Measurements from ENCODE around the gene TNNI2.
A peak's percentile ranks its signal among the peaks of the same experiment; 100 is the strongest.

Gene TNNI2

DNA sequence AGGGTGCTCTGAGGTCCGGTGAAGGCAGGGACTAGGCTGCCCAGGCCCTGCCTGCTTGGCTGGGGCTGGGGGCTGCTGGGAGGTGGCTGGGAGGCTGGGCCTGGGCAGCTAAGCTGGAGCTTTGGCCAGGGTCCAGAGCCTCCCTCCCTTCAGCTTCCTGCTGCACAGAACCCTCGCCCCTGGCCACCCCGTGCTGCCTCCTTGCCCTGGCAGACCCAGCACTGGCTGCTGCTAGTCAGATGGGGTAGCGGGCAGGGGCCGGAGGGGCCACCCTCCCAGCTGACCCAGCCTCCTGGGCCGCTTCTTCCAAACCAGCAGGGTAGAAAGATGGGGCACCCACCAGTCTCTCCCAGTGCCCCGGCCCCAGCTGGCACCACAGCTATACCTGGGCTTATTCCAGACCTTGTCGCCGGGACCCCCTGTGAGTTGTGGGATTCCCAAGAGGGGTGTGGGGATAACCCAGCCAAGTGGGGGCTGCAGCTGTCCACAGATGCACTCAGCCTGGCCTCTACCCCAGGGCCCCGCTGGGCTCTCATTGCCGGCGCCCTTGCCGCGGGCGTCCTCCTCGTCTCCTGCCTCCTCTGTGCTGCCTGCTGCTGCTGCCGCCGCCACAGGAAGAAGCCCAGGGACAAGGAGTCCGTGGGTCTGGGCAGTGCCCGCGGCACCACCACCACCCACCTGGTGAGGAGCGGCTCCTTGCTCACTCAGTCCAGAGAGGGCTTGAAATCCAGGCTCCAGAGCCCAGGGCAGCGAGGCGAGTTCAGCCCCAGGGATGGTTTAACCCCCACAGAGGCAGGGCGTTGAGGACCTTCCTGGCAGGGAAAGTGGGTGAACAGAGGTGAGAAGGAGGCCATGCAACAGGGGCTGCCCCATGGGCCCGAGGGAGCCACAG, 3.8 kb upstream of the TNNI2 start, which contains the start of gene SYT8:
Gene SYT8, plus strand, starts transcription at position 212 of the 892 bp plus-strand sequence. Its CDS starts 116 bp downstream, at position 328.
- no peak for DNase-seq (ENCODE audit: low spot score)

DNA sequence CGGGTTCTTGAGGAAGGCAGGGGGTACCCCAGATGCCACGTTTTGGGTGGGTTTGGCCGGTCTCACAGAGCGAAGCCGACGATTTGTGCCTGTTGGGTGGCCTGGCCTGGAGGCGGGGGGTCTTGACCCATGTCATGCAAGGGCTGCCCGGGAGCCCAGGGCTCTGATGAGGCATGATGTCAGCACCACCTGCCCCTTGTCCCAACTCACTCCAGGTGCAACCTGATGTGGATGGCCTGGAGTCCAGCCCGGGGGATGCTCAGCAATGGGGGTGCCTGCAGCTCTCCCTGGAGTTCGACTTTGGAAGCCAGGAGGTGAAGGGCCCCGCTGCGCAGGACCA, 3.1 kb upstream of the TNNI2 start:
- no peak for DNase-seq (ENCODE audit: low spot score)

DNA sequence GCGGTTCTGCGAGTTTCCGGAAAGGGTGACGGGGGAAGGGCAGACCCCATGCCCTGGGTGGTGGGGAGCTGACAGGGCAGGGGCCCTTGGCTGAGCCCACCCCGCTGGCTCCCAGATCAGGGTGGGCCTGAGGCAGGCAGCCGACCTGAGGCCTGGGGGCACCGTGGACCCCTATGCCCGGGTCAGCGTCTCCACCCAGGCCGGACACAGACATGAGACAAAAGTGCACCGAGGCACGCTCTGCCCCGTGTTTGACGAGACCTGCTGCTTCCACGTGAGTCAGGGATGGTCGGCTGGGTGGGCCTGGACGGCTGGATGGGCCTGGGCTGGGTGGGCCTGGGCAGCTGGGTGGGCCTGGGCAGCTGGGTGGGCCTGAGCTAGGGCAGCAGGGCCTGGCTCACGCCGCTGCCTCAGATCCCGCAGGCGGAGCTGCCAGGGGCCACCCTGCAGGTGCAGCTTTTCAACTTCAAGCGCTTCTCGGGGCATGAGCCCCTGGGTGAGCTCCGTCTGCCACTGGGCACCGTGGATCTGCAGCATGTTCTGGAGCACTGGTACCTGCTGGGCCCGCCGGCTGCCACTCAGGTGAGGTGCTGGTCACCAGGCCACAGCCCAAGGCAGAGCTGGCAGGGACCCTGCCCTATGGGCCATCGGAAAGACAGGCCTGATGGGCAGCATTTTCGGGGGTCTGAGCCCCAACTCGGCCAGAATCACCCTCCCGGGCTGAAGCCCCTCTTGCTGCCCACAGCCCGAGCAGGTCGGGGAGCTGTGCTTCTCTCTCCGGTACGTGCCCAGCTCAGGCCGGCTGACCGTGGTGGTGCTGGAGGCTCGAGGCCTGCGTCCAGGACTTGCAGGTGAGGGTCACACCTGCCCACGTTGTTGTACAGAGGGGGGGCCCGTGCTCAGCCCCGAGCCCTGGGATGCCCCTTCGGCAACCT, 2.5 kb upstream of the TNNI2 start:
- DNase-seq (ENCODE audit: low spot score): no peak

DNA sequence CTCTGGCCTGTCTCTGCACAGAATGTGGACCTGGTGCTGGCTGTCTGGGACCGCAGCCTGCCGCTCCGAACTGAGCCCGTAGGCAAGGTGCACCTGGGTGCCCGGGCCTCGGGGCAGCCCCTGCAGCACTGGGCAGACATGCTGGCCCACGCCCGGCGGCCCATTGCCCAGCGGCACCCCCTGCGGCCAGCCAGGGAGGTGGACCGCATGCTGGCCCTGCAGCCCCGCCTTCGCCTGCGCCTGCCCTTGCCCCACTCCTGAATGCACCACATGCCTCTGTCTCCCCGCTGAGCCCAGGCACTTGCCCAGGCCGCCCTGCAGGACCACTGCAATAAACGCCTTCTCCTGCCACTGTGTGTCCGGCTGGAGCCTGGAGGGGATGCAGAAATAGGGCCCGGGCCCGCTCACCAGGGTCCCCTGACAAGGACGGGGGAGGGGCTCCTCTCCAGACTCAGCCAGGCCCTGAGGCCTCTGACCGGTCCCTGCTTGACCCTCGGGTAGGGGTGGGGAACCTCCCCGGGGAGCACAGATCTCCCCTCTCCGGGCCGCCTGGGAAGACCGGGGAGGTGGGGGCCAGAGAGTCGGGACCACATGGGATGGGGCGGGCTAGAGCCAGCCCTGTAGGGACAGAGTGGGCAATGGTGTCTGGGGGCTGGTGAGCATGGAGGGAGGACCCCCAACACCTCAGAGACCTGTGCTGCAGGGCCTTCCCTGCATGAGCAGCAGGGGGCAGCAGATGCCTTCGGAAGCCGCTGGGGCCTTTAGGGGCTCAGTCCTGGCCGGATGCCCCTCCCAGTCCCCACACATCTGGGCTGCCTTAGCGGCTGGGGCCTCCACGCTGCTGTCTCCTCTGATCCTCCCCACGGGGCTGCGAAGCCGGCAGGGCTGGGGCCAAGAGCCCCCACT, 1.4 kb upstream of the TNNI2 start:
- DNase-seq (ENCODE audit: low spot score): peak; percentile 27

DNA sequence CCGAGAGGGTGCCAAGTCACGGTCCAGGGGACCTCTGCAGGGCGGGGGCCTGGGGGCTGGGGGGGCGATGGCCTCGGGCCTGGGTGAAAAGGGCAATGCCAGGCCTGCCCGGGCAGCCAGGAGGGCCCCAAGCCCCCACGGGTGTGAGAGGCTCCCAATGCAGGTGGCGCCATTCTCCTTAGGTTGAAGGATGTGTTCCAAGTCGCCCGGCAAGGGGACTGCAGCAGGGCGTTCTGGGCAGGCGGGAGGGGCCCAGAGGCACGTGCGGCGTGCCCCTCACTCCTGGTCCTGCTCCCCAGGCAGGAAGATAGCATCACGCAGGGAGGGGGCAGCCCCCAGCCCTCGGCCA, 730 bp upstream of the TNNI2 start:
- no peak for DNase-seq (ENCODE audit: low spot score)

DNA sequence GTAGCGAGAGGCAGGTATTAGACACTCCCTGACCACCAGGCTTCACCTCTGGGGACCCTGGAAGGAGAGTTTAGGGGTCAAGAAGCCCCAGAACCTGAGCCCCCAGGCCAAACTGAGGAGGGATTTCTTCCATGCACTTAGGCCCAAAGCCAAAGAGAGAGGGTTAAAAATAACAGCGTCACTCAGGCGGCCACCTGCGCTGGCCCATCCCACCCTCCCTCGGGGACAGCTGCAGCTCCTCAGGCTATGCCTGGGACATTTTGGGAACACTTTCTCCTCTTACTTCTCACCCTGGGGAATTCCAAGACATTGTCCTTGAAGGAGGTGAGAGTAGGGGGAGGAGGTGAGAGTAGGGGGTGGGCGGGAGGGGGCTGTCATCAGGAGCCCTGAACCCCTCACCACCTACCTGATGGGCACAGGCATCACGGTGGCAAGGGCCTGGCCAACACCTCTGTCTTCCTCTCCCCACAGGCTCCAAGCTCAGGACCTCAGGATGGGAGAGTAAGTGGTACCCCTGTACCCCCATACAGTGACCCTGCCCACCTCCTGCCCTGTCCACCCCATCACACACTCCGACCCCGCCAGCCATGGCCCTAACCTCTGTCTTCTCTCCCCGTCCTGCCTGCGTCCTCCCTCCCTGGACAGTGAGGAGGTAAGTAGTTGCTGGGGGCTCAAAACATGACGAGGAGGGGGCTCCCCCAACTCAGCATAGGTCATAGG, 583 bp downstream of the TNNI2 start:
- no peak for DNase-seq (ENCODE audit: low spot score)

DNA sequence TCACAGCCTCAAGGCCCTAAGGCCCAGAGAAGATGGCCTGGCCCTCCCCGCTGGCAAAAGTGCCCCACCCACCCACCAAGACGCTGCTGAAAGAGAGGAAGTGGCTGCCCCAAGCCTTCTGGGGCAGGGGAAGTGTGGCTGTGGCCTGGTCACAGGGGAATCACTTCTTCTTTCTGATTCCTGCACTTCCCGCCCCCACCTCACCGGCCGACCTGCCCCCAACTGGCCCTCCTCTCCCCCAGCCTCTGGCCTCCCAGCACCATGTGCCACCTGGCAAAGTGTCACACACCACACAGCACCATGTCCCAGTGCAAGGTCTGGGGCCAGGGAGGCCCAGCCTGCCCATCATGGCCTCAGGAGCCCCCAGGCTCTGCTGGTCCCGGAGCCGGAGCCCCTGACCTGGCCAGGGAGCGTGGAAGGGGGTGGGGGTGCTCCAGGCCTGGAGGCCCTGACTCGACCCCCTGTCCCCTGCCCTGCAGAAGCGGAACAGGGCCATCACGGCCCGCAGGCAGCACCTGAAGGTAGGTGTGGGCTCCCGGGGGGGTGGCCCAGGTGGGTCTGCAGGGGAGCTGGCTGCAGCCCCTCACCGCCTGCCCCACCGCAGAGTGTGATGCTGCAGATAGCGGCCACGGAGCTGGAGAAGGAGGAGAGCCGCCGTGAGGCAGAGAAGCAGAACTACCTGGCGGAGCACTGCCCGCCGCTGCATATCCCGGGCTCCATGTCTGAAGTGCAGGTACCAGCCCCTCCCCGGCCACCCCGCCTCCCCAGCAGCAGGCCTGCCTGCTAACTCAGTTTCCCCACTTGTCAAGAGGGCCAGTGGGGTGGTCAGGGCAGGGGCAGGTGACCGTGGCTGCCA, 1.4 kb downstream of the TNNI2 start:
- DNase-seq (ENCODE audit: low spot score): peak; percentile 50

DNA sequence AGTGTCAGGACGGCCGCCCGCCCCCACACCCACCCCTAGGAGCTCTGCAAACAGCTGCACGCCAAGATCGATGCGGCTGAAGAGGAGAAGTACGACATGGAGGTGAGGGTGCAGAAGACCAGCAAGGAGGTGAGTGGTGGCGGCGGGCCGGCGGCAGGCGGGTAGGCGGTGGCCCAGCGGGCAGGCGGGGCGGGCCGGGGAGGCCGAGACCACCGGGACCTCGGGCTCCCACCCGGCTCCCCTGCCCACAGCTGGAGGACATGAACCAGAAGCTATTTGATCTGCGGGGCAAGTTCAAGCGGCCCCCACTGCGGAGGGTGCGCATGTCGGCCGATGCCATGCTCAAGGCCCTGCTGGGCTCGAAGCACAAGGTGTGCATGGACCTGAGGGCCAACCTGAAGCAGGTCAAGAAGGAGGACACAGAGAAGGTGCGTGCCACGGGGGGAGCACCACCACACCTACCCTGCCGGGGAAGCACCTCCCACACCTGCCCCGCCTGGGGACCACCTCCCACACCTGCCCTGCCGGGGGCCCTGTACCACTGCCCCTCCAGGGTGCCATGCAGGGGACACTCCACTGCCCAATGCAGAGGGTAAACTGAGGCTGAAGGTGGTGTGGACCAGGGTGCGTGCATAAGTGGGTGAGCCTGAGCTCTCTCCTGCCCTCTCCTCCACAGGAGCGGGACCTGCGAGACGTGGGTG, 2.1 kb downstream of the TNNI2 start:
- no peak for DNase-seq (ENCODE audit: low spot score)

DNA sequence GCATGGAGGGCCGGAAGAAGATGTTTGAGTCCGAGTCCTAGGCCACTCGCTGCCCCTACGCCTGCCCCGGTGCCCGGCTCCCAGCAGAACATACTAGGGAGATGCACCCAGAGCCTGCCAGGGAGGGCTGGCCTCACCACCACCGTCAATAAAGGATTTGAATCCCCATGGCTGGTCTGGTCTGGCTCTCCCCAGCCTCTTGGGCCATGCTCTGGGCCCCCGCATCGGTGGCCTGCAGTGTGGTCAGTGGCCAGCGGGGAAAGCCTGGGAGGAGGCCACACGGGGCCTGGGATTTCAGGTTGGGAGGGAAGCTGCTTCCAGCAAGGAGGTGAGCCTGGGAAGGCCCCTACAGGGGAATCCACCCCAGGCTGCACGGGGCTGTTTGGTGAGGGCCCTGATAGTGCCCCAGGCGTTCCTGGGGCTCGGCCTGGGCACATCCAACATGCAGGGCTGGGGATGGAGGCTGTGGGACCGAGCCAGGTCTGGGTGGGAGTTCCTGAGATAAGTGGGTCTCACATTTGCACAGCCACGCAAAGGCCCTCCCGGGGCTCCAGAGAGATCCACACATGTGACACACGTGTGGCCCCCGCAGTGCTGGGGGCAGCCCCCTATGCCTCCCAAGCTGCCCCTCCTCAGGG, 2.8 kb downstream of the TNNI2 start:
- DNase-seq (ENCODE audit: low spot score): no peak

DNA sequence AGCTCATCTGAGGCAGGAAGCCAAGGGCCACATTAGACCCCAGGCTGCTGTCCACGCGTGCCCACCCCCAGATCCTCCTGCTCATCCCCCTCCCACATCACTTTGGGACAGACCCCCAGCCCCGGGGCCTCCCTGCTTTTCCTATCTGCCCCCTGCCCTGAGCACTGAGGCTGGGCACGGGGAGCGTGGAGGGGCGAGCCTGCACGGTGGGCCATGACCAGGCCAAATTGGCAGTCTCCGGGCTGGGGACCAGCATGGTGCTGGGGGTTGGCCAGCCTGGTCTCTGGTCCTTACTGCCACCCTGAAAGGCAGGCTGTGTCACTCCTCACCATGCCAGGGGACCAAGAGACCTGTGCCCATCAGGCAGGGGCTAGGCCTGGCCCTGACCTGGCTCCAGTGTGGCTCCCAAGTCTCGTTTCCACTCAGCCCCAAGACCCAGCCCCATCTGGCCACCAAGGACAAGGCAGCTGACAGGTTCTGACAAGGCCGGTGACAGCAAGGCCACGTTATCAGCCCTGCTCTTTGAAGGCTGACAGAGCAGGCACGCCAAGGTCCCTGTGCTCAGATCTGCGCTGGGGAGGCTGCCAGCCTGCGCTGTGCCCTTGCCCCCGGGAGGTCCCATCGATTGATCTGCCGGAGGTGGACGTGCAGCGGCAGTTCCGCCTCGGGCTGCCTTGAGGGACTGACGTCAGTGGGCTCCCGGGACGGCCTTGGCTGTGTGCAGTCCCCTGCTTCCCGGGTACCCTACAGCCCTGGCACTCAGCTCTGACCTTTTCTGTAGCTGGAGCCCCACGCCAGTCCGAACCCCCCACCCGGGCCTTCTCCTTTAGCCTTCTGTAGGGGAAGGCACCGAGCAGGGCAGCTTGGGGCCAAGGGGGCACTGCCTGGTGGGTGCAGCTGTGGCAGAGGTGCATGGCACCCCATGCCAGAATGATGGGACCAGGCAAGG, 3.6 kb downstream of the TNNI2 start:
- DNase-seq (ENCODE audit: low spot score): no peak

DNA sequence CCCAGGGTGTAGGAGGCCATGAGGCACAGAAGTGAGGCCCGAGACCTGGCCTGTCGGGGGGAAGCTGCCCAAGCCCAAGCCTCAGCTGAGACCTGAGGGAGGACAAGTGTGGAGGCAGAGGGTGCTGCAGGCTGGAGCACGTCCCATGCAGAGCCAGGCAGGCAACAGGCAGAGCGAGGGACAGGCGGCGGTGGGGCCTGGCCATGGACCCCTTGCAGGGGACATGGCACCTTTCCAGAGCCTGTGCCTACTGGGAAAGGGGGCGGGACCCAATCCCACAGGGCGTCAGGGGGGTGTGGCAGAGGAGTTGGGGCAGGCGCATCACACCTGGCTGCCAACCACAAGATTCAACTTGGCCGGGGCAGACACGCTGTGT, 4.3 kb downstream of the TNNI2 start:
- no peak for DNase-seq (ENCODE audit: low spot score)

DNA sequence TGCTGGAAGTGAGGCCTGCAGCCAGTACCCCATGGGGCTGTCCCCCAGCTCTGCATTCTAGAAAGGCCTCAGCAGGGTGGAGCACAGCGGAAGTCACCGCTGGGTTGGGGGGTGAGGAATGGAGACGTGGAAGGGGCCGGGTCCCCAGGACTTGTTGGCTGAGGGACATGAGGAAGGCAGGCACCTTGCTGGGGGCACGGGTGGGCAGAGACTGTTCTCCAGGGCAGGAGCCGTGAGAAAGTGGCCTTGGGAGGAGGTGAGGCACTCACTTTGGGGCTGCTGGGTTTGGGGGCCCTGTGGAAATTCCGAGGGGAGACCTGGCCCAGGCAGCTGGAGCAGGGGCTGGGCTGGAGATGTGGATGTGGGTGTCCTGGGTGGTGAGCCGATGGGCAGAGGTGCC, 5.0 kb downstream of the TNNI2 start:
- DNase-seq (ENCODE audit: low spot score): no peak

DNA sequence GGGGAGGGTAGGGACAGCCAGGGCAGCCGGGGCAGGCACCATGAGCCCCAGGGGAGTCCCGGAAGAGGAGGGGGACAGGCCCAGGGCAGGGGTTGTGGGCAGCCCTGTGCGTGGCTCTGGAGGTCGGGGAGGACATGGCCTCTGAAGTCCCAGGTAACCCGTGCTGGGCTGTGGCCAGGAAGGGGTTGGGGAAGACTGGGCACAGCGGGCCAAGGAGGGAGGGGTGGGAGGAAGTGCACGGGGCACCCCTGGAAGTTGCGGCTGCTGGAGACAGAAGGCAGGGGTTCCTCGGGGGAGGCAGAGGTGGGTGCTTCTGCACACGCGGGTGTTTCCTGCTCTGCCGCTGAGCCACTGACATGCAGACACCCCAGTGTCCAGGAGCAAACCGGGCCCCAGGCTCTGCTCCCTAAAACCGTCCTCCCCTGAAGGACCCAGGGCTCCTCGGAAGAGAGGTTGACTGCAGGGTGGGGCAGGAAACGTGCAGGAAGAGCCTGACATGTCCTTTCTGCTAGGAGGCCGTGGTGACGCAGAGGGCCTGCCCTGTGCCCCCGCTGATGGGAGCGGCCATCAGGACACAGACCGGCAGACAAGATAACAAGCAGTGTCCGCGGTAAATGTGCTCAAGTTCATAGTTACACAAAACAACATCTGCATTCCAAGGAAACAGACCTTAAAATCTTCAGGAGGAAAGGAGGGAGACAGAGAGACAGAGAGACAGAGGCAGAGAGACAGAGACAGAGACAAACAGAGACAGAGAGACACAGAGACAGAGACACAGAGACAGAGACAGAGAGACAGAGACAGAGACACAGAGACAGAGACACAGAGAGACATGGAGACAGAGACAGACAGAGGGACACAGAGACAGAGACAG, 5.7 kb downstream of the TNNI2 start:
- no peak for DNase-seq (ENCODE audit: low spot score)

DNA sequence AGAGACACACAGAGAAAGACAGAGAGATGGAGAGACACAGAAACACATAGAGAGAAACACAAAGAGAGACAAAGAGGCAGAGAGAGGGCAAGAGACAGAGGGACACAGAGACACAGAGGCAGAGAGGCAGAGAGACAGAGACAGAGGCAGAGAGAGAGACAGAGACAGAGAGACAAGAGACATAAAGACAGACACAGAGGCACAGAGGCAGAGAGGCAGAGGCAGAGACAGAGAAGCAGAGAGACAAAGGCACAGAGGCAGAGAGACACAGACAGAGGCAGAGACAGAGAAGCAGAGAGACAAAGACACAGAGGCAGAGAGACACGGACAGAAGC, 6.3 kb downstream of the TNNI2 start:
- DNase-seq (ENCODE audit: low spot score): no peak

DNA sequence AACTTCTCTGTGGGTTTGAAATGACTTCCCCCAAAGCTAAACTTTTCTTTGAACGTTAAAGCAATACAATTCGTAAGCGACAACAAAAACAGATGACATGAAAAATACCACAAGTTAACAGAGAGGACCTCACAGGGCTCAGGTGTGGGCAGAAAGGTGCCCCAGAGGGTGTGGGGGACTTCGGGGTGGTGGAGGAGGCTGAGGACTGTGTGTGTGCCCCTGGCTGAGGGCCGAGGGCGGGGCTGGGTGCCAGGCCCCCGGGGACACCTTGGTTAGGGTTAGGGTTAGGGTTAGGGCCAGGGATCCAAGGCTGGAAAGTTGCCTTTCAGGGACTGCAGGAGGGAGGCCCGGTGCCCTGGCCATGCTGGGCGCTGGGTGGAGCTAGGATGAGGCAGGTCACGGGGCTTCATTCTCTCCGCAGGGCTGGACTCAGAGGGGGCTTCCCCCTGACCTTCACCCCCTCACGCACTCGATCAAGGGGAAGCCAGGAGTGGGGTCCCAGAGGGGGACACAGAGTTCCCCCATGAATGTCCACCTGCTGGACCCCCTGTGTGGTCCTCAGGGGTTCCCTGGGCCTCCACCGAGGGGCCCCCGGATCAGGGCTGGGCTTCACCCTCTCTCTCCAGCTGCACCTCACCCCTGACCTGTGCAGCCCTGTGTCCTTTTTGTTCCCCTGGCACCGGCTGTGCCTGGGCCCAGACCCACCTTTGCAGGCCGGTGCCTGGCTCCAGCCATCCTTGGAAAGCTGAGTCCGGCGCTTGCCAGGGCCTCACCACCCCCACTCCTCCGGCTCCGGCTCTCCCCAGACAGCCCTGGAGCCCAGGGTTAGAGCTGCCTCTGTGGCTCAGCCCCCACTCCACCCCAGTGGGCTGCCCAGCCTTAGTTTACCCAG, 7.0 kb downstream of the TNNI2 start:
- no peak for DNase-seq (ENCODE audit: low spot score)

DNA sequence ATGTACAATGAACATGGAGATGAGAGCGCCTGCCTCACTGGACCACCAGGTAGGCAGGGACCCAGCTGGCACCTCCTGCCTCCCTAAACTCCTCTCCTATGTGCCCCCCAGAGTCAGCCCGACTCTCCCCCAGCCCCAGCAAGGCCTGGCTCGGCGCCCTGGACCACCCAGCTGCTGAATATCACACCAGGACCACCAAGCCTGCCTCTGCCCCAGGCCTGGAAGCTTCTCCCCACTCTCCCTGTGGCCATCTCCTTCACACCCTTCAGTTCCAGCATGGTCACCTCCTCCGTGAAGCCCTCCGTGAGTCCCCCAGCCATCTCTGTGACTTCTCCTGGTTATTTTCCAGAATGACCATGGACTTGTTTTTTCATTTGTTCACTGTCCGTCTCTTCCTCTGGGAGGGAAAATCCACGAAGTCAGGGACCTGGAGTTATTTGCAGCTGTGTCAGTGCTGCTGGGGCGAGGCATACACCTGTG, 7.7 kb downstream of the TNNI2 start:
- DNase-seq (ENCODE audit: low spot score): no peak
